ENCODE measurements around the gene UBXN10.

DNA sequence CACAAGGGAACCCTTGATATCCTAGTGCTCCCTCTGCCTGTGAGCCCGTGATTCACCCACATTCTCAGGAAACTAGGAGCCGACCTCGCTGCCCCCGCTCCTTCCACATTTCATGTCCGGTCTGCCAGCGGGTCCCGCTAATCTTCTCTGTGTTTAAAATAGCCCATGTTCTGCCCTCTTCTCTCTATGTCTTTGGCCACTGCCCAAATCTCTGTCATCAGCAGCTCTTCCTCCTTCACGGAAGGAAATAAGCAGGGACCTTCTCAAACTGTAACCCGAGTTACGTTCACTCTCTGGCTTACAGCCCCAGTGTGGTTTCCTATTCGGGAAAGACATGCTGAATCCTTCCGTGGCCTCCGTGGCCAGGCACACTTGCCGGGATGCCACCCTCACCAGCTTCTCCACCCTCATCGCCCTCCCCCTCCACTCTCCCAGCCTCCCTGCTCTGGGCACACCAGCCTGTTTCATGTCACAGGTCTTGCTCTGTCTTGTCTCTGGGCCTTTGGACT, 21.1 kb upstream of the UBXN10 start:
- TF ChIP-seq, protein P1, sequence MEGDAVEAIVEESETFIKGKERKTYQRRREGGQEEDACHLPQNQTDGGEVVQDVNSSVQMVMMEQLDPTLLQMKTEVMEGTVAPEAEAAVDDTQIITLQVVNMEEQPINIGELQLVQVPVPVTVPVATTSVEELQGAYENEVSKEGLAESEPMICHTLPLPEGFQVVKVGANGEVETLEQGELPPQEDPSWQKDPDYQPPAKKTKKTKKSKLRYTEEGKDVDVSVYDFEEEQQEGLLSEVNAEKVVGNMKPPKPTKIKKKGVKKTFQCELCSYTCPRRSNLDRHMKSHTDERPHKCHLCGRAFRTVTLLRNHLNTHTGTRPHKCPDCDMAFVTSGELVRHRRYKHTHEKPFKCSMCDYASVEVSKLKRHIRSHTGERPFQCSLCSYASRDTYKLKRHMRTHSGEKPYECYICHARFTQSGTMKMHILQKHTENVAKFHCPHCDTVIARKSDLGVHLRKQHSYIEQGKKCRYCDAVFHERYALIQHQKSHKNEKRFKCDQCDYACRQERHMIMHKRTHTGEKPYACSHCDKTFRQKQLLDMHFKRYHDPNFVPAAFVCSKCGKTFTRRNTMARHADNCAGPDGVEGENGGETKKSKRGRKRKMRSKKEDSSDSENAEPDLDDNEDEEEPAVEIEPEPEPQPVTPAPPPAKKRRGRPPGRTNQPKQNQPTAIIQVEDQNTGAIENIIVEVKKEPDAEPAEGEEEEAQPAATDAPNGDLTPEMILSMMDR (IDR thresholded peaks at IDR 0.05): no peak
- TF ChIP-seq POLR2AphosphoS5 (IDR thresholded peaks at IDR 0.05): no peak
